ENCODE measurements around the gene ARHGAP6.

The ARHGAP6 gene

GRCh38 chrX:11393949-11394654, 271.6 kb downstream of the ARHGAP6 start:
- ATAC-seq, result no peak
- TF ChIP-seq ESRRG (CRISPR knock-in tag; IDR thresholded peaks at IDR 0.05) (no peak), PPARA (CRISPR knock-in tag; IDR thresholded peaks at IDR 0.05; ENCODE audit: borderline replicate concordance) (no peak), TSHZ2 (CRISPR knock-in tag; IDR thresholded peaks at IDR 0.05) (no peak), ZFP3 (CRISPR knock-in tag; IDR thresholded peaks at IDR 0.05) (no peak), ARNTL (CRISPR knock-in tag; IDR thresholded peaks at IDR 0.05; ENCODE audit: borderline replicate concordance, low read depth) (no peak), ZNF8 (CRISPR knock-in tag; IDR thresholded peaks at IDR 0.05) (no peak), POU6F1 (CRISPR knock-in tag; IDR thresholded peaks at IDR 0.05; ENCODE audit: borderline replicate concordance, low read depth) (no peak), ZC3H10 (CRISPR knock-in tag; IDR thresholded peaks at IDR 0.05) (no peak), ZFP30 (CRISPR knock-in tag; IDR thresholded peaks at IDR 0.05) (no peak), CREB5 (CRISPR knock-in tag; IDR thresholded peaks at IDR 0.05; ENCODE audit: low read depth) (no peak), ZNF70 (CRISPR knock-in tag; IDR thresholded peaks at IDR 0.05) (no peak), TOX (CRISPR knock-in tag; IDR thresholded peaks at IDR 0.05; ENCODE audit: borderline replicate concordance) (no peak), SNAI2 (CRISPR knock-in tag; IDR thresholded peaks at IDR 0.05) (no peak), RARB (CRISPR knock-in tag; IDR thresholded peaks at IDR 0.05) (no peak), BACH2 (CRISPR knock-in tag; IDR thresholded peaks at IDR 0.05; ENCODE audit: borderline replicate concordance) (no peak), PATZ1 (CRISPR knock-in tag; IDR thresholded peaks at IDR 0.05; ENCODE audit: borderline replicate concordance) (no peak), CSDC2 (CRISPR knock-in tag; IDR thresholded peaks at IDR 0.05) (no peak)

GRCh38 chrX:11386812-11387211, 278.9 kb downstream of the ARHGAP6 start:
- no peak for ATAC-seq
- TF ChIP-seq ZNF8 (CRISPR knock-in tag; IDR thresholded peaks at IDR 0.05), result no peak
- no peak for TF ChIP-seq CREB5 (CRISPR knock-in tag; IDR thresholded peaks at IDR 0.05; ENCODE audit: low read depth)
- TF ChIP-seq ZFP30 (CRISPR knock-in tag; IDR thresholded peaks at IDR 0.05), result no peak
- no peak for TF ChIP-seq CSRNP3 (CRISPR knock-in tag; IDR thresholded peaks at IDR 0.05)

- ATAC-seq, result peak; percentile 75
- TF ChIP-seq ARNTL (CRISPR knock-in tag; IDR thresholded peaks at IDR 0.05; ENCODE audit: borderline replicate concordance, low read depth), result no peak
- no peak for TF ChIP-seq SNAI2 (CRISPR knock-in tag; IDR thresholded peaks at IDR 0.05)
- no peak for TF ChIP-seq PPARA (CRISPR knock-in tag; IDR thresholded peaks at IDR 0.05; ENCODE audit: borderline replicate concordance)
- peak; percentile 76; the same call in 1 of the 2 replicates for TF ChIP-seq ISL1 (CRISPR knock-in tag; IDR thresholded peaks at IDR 0.05)
- no peak for TF ChIP-seq CSDC2 (CRISPR knock-in tag; IDR thresholded peaks at IDR 0.05)
Measured at GRCh38 chrX:11386001-11386523, 279.7 kb downstream of the ARHGAP6 start.
